ENCODE results near the gene HRH3. TPM values are rescaled to one million over a fixed set of nuclear protein-coding genes. Genes with fewer than 3 reads are reported as not detected.

The HRH3 gene
- total RNA-seq, 1 experiment from 2014 or later = not detected

DNA sequence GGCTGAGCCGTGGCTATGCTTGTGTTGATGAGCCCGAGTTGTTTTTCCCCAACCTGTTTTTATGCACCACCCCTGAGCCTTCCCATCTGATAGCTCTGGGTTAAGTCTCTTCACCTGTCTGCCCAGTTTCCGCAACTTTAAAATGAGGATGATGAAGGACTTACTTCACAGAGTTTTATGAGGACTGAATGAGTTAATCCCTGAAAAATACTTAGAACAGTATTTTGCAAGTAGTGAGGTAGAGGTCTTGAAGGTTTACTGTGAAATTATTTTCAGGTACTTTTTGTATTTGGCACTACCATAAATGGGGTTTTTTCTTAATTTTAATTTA is 34.0 kb downstream of the HRH3 start:
- ChIA-PET CTCF (no interaction called here), POLR2A (interaction anchor here (2.0 kb wide), 1 partner anchor 45 kb away, joined by 6 read pairs; no protein-coding TSS in a partner anchor)
- Mint-ChIP-seq H3K36me3 (ENCODE audit: insufficient read depth, unreplicated experiment) (peaks cover 42% of the 10 kb centered on the region), H3K9me3 (ENCODE audit: unreplicated experiment) (no peaks in the 10 kb centered on the region), H3K4me3 (ENCODE audit: unreplicated experiment) (no peak overlapping the region), H3K27me3 (ENCODE audit: insufficient read depth, unreplicated experiment) (no peaks in the 10 kb centered on the region), H3K27ac (ENCODE audit: low read depth, unreplicated experiment) (peak overlapping the region; percentile 35), H3K4me1 (ENCODE audit: insufficient read depth, unreplicated experiment) (peaks cover 21% of the 10 kb centered on the region)
- no peak for DNase-seq (ENCODE audit: unreplicated experiment)
- no TSS peak for BruUV-seq (replicated peaks)
- TF ChIP-seq, protein P1, sequence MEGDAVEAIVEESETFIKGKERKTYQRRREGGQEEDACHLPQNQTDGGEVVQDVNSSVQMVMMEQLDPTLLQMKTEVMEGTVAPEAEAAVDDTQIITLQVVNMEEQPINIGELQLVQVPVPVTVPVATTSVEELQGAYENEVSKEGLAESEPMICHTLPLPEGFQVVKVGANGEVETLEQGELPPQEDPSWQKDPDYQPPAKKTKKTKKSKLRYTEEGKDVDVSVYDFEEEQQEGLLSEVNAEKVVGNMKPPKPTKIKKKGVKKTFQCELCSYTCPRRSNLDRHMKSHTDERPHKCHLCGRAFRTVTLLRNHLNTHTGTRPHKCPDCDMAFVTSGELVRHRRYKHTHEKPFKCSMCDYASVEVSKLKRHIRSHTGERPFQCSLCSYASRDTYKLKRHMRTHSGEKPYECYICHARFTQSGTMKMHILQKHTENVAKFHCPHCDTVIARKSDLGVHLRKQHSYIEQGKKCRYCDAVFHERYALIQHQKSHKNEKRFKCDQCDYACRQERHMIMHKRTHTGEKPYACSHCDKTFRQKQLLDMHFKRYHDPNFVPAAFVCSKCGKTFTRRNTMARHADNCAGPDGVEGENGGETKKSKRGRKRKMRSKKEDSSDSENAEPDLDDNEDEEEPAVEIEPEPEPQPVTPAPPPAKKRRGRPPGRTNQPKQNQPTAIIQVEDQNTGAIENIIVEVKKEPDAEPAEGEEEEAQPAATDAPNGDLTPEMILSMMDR (IDR thresholded peaks at IDR 0.05; ENCODE audit: unreplicated experiment) = no peak
- intact Hi-C loops (cut with micrococcal nuclease) = no loop called here

DNA sequence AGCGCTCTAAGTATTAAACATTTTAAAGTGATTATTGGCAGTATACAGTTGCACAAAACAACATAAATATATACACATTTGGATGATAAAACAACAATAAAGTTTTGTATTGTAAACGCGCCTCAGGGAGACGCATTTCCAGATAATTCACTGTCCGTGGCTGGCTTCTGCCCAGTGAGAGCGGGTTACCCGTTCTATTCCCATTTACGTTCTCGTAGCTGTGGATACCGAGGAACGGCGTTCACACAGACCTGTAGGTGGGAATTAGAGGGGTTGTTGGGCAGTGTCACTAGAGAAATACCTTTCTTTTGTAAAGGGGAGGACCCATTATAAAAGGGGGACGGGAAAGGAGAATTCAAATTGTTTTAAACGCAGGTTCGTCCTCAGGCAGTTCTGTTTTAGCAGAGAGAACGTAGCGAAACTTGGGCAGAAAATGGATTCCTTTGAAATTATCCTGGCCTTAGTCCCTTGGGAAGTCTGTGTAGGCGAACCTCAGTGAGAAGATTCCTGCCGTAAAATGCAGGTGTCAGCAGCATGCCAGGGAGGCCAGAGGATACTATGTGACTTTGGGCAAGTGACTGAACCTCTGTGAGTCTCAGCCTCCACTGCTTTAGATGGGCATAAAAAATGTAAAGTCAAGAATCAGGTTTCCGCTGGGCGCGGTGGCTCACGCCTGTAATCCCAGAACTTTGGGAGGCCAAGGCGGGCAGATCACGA is 36.5 kb downstream of the HRH3 start:
- TF ChIP-seq, protein P1 (IDR thresholded peaks at IDR 0.05; ENCODE audit: unreplicated experiment) = no peak
- H3K27ac Mint-ChIP-seq (ENCODE audit: low read depth, unreplicated experiment) = peak overlapping the region; percentile 99
- H3K27me3 Mint-ChIP-seq (ENCODE audit: insufficient read depth, unreplicated experiment) = no peaks in the 10 kb centered on the region
- POLR2A ChIA-PET = interaction anchor here (0.7 to 2.9 kb wide), 11 partner anchors 8 to 118 kb away, joined by 3 to 8 read pairs (median 4); partner anchors contain the start of genes LSM14B, OSBPL2 and PSMA7
- DNase-seq (ENCODE audit: unreplicated experiment) = no peak
- TSS peak; percentile 73 for BruUV-seq (replicated peaks)
- intact Hi-C loops (cut with micrococcal nuclease) = no loop called here
- CTCF ChIA-PET = no interaction called here
- H3K9me3 Mint-ChIP-seq (ENCODE audit: unreplicated experiment) = no peaks in the 10 kb centered on the region
- peaks cover 21% of the 10 kb centered on the region for H3K4me1 Mint-ChIP-seq (ENCODE audit: insufficient read depth, unreplicated experiment)
- H3K36me3 Mint-ChIP-seq (ENCODE audit: insufficient read depth, unreplicated experiment) = peaks cover 20% of the 10 kb centered on the region
- peak overlapping the region; percentile 95 for H3K4me3 Mint-ChIP-seq (ENCODE audit: unreplicated experiment)

DNA sequence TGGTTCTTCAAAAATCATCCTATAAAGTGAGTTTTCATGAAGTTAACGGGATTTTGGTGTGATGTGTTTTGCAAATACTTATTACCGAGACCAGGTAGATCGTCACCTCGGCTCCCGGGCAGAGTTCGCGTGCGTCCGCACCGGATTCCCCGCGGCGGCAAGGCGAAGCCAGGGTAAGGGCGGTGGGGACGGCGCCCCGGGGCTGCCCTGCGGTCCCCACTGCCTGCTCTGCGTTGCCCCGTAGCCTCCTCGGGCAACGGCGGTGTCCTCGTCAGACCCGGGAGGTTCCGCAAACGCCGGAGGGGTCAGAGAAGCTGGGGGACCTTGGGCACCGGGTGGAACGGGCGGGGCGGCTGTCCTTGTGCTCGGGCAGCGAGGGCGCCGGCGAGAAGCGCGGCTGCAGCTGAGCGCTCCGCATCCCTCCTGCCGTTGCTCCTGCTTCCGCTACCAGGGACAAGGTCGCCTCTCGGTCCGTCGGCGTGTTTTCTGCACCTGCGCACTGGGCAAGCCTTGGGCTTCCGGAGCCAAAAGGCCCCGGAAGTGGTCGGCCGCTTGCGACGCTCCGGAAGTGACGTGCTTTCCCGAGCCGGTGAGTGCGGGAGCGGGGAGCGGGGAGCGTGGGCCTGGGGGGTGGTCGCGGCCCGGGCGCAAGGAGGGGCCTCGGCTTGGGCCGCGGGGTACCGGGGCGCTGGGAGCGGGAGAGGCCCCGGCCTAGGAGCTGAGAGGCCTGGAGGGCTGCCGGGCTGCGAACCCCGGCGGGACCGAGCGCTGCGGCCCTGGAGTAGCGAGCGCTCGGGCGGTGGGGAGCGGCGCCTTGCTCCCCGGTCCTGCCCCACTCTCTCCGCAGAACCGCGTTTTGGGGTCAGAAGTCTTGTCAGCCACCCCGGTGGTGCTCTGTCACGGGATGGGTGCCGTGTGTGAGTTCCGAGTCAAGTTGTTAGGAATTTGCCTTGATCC is 37.3 kb downstream of the HRH3 start, which contains the start of gene MTG2:
Gene MTG2, plus strand, starts transcription at position 560 of the 957 bp plus-strand sequence. CDS start 10,393 bp downstream, outside the sequence.
- H3K9me3 Mint-ChIP-seq (ENCODE audit: unreplicated experiment) = no peaks in the 10 kb centered on the region
- CTCF ChIA-PET = interaction anchor here (0.6 to 1.6 kb wide), 2 partner anchors 168 to 172 kb away, joined by 4 to 5 read pairs; no protein-coding TSS in a partner anchor

More for the DNA sequence above, 37.3 kb downstream of the HRH3 start, which contains the start of gene MTG2:
- Mint-ChIP-seq H3K4me3 (ENCODE audit: unreplicated experiment) (peak within 1 kb of the TSS; percentile 95), H3K27me3 (ENCODE audit: insufficient read depth, unreplicated experiment) (no peaks in the 10 kb centered on the region), H3K27ac (ENCODE audit: low read depth, unreplicated experiment) (peak within 1 kb of the TSS; percentile 99), H3K4me1 (ENCODE audit: insufficient read depth, unreplicated experiment) (peaks cover 19% of the 10 kb centered on the region), H3K36me3 (ENCODE audit: insufficient read depth, unreplicated experiment) (peaks cover 21% of the 10 kb centered on the region)
- TF ChIP-seq, protein P1 (IDR thresholded peaks at IDR 0.05; ENCODE audit: unreplicated experiment) = no peak
- TSS peak; percentile 78 for BruUV-seq (replicated peaks)
- peak; percentile 94 for DNase-seq (ENCODE audit: unreplicated experiment)
- POLR2A ChIA-PET = interaction anchor here (0.7 to 2.9 kb wide), 19 partner anchors 9 to 558 kb away, joined by 3 to 8 read pairs (median 5); partner anchors contain the start of genes LSM14B, OSBPL2, PSMA7 and RPS21
- intact Hi-C loops (cut with micrococcal nuclease) = no loop called here
